ENCODE measurements around the gene RNF26.

The RNF26 gene

DNA sequence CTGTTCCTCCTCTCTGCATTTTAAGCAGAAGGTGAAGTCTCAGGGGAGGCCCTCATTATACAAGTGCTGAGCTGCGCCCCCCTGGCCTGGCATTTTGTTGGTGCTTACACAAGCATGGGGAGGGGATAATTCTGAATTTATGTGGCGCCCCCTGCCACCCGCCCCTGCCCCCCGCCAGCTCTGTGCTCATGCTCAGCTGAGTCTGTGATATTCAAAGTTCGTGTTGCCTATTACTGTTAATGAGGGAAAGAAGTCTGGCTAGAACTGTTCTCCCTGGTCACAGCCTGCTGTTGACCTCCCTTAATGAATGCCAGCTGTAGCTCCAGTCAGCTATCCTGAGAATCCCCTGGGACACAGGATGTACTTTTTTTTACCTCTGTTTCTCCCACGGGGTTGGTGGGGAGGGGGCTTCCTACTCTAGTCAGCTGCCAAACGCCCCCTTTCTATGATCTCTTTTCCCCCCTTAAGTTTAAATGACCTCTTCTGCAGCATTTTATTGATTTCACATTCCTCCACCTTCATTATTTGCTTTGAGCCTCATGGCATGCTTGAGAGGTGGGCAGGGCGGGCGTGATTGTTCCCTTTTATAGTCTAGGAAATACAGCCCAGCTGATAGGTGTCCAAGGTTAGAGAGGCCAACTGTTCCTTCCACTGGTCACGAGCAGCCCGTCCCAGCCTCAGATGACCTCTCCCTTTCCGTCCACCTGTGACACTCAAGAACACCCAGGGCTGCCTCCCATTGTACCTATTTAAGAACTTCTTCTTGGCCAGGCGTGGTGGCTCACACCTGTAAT, 35.0 kb downstream of the RNF26 start:
- no peak for DNase-seq (ENCODE audit: extremely low read depth in 1 of 2, low read depth in 1 of 2)

DNA sequence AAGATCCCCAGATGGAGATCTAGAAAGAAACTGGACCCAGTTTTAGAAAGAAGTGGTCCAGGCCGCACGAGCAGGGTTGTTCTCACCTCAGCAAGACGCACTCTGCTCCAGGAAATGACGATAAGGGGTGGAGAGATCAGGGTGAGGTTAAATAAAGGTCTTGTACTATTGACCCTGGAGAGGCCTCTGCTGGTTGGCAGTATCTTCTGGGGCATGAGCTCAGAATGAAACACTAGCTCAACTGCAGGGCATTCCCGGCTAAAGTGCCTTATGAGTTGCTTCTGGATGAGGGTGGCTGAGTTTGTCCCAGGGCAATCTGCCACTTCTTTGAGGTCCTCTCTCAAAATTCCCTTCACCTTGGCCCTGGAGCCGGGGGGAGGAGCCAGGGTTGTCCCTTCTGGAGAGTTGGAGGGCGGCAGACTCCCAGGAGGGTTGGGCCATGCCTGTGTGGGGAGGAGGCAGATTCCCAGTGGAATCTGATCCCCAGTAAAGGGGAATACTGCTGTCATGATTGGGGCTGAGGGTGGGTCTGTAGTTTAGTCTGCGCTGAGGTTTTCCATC, 36.2 kb downstream of the RNF26 start:
- DNase-seq (ENCODE audit: extremely low read depth in 1 of 2, low read depth in 1 of 2) = no peak

DNA sequence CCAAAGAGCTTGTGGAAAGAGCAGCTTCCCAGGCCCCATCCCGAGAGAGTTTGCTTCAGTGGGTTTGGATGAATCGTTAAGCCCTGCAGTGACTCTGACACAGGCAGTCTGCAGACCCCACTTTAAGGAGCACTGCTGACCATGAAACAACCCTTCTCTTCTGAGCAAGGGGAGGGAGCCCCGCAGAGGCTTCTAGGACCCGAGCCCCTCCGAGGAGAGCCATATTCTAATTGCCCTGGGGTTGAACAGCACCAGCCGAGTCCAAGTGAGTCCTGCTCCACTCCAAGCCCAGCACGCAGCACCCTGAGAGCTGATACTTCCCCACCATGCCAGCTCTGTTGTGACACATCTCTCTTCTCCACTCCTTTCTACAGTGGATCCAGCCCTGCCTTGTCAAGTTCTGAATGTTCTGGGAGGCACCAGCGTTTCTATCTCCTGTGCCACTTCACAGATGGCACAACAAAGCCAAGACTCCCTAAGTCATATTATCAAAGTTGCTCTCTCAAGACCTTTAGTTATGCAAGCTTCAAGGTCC, 36.8 kb downstream of the RNF26 start:
- no peak for DNase-seq (ENCODE audit: extremely low read depth in 1 of 2, low read depth in 1 of 2)

DNA sequence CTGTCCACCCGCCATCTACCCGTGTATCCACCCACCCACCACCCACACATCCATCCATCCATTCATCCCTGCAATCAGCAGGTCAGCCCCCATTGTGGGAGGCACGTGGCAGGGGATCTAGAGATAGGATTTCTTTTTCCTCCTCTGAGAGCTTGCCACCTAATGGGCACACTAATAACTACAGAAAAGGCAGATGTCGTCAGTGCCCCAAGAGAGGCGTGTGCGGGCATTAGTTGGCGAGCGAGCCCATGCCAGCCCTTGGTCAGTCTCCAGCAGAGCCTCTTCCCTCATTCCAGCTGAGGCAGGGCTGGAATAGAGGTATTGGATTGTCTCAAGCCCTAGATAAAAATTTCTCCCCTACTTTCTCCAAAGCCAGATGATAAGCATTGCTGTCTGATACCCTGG, 37.5 kb downstream of the RNF26 start:
- no peak for DNase-seq (ENCODE audit: extremely low read depth in 1 of 2, low read depth in 1 of 2)

DNA sequence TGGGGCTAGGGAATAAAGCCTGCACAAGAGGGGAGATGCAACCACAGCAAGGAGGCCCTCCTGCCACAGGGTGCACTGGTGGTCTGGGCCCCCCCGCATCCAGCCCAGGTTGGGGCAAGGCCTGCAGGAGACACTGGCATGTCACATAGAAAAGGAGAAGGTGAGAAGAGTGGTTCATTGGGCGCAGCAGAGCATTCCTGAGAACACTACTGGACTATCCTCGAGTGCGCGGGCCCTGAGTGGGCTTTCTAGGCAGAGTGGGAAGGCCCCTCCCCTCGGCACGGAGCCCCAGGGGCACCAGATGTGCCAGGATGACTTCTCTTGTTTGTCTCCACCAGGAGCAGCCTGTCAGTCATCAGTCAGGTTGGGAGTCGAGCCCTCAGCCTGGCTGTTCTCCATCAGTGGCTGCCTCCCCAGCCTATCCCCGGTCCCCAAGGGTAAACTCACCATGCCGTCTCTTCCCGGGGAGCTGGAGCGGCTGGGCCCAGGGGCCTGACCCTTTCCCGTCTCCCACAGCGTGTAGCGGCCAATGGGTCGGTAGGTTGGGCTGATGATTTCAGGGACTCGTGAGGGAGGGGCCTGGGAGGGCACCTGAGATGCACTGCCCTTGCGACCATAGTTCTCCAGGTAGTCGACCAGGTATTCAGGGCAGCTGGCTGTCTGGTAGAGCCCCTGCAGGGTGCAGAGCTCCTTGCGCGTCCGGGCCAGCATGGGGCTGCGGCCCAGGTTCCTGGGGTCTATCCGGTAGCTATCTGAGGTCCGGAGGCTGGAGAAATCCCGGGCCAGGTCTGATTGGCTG, 38.1 kb downstream of the RNF26 start:
- no peak for DNase-seq (ENCODE audit: extremely low read depth in 1 of 2, low read depth in 1 of 2)

DNA sequence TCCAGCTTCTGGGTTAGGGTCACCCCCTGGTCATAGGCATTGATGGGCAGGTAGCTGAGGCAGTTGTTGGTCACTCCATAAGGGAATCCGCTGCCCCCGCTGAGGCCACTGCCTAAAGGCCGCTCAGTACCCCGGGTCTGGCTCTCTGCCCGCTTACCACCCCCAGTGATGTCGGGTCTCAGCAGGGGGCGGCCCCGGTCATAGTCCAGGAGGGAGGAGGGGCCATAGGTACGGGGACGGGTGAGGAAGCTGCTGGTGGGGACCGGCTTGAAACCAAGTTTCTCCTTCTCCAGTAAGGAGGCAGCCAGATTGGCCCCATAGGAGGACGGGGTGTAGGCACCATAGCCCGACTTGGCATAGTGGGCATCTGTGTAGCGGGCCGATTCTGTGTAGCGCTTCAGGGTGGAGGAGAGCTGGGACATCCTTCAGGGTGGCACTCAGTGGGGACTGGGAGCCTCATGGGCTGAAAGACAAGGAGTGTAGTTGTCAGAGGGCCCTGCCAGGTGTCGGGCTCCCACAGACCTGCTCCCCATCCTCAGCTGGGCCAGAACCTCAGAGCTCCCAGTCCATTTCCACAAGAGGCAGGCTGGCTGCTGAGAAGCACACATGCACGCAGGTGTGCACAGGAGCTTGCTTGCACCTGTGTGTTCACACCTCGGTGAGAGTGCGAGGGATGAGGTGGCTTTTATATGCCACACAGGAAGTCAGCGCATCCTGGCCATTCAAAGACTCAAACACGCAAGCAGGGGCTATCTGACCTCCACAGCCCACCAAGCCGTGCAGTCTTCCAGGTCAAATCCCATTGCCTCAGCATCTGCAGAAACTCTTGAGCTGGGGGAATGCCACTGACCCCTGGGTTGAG, 39.0 kb downstream of the RNF26 start:
- no peak for DNase-seq (ENCODE audit: extremely low read depth in 1 of 2, low read depth in 1 of 2)

DNA sequence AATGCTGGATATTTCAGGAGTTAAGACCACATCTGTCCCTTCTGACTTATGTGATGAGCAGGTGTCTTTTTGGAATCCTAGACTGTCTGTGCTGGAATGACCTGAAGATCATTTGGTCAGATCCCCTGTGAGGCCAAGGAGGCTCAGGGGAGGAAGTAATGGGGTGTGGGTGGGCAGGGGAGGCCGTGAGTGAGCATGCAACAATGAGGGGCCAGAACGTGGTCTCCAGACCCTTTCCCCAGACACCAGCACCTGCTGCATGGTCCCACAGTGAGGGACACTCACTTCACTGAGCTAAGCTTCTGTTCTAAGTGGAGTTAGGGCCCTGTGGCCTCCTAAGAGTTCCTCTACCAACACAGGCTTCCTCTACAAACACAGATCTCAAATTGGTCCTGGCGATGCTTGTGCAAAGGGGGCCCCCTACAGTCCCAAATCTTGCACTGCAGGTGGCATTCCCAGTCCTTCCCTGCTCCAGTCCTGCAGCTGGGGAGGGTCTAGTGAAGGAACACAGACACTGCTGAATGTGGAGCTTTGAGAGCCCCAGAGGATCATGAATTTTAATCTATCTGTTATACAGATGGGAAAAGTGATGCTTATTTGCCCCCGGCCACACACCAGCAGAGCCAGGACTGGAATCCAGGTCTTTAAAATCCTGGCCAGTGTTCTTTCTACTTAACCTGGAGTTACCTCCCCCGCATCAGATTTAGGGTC, 39.7 kb downstream of the RNF26 start:
- DNase-seq (ENCODE audit: extremely low read depth in 1 of 2, low read depth in 1 of 2) = no peak

DNA sequence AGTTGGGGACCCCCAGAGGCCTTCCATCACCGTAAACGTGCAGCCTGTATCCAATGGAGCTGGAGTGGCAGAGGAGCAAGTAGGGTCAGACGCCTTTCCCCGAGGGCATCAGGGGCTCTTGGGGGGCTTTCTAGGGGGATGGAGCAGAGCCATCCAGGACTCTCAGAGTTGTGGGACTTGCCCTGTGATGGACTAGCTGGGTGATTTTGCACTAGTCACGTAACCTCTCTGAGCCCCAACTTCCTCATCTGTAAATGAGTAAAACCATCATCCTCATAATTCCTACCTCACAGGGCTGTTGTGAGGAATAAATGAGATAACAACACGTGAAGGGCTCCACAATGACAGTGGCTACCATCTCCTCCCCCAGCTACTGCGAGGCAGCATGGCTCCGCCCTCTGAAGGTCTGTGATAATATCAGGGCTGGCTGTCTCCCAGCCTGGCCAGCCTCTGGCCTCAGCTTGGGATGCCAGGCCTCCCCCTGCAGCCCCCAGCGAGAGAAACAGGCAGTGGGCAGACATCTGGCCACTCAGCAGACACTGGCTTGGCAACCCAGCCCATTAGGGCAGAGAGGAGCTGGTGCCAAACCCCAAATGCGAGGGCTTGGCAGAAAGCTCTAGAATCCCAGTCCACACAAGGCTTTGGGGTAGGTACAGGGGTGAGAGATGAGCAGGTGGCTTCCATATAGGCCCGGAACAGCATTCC, 40.5 kb downstream of the RNF26 start:
- no peak for DNase-seq (ENCODE audit: extremely low read depth in 1 of 2, low read depth in 1 of 2)

DNA sequence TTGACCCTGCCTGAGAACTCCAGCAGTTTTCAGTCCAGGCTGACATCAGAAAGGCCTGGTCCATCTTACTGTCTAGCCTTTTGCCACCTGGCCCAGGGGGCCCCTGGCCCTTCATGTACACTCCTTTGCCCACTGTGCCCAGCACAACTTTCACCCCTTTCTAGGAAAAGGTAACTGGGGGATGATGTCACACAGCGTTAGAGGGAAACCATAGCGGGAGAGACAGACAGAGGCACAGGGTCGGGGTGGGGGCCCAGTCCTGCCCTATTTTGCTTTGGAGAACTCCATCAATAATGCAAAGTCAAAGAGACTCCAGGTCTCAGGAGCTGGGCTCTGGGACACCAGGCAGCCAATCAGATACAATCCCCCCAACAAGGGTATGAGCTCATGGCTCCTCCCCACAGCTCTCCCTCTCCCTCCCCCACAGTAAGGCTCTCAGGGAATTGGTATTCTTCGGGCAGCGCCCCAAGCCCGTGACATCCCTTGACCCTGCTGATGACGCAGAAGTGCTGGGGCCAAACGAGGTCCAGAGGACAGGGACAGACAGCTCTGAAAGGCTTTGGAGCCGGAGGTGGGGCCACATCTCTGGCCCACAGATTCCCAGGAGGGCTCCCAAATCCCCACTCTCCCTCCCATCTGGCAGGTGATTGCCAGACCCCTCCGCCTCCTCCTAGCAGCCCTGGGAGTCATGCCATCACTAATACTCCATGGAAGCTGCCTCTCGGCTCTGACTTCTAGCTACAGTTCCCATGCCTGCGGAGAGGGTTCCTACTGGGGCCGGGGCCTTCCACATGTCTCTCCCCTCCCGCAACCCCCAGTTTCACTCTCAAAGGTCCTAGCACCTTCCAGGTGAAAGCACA, 41.2 kb downstream of the RNF26 start:
- DNase-seq (ENCODE audit: extremely low read depth in 1 of 2, low read depth in 1 of 2) = no peak

DNA sequence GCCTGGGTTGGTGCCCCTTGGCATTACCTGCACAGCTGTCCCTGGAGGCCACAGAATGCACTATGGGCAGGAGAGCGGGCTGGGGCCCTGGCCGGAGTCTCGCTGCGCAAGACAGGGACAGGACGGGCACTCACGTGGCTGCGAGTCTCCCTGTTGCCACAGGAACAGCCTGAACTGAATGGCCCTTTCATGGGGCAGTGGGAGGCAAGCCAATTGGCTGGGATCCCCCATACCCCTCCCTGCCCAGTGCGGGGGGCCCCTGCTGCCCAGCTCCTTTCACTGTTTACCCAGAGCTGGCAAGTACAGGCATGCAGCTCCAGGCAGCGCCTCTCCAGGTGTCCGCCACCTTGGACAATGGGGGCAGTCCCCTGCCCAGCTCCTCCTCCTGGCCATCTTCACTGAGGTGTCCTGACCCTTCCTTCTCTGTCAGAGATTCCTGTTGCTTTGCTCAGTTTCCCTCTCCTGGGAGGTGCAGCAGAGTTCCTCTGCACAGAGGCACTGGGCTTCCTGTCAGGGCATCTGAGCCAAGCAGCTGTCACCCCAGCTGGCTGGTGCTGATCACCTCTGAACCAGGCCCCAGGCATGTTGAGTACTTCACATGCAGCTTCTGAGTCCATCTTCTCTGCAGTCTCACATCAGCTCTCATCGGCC, 42.0 kb downstream of the RNF26 start:
- DNase-seq (ENCODE audit: extremely low read depth in 1 of 2, low read depth in 1 of 2) = no peak

DNA sequence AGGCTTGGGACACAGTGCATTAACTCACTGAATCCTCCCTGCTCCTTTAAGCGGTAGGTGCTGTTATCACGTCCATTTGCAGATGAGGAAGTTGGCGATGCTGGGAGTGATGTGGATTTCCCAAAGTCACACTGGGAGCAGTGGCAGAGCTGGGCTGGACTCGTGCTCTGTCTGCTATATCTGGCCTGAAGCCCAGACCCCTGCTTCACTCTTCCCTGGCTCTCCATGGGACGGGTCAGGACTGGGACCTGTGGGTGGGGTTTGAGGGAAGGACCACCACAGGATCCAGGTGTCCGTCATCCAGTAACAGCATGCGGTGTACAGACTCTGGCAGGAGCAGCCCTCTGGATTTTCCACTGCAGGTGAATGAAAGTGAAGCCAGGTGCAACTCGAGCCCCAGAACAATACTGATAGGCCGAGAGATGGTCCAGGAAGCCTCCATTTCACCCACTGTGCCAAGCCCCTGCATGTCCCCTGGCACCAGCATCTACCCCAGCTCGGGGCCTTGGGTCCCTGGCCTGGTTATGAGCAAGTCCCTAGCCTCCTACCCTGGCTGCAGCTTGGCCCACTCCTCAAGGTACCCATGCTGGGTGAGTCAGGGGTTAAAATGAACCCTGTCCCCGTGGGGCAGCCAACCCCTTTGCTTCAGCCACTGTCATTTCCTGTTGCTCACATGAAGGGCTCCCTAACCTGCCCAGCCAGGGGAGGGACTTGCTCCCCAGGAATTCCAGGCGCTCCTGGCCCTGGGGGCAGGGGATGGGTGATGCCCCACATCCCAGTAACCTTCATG, 43.0 kb downstream of the RNF26 start:
- DNase-seq (ENCODE audit: extremely low read depth in 1 of 2, low read depth in 1 of 2) = no peak

DNA sequence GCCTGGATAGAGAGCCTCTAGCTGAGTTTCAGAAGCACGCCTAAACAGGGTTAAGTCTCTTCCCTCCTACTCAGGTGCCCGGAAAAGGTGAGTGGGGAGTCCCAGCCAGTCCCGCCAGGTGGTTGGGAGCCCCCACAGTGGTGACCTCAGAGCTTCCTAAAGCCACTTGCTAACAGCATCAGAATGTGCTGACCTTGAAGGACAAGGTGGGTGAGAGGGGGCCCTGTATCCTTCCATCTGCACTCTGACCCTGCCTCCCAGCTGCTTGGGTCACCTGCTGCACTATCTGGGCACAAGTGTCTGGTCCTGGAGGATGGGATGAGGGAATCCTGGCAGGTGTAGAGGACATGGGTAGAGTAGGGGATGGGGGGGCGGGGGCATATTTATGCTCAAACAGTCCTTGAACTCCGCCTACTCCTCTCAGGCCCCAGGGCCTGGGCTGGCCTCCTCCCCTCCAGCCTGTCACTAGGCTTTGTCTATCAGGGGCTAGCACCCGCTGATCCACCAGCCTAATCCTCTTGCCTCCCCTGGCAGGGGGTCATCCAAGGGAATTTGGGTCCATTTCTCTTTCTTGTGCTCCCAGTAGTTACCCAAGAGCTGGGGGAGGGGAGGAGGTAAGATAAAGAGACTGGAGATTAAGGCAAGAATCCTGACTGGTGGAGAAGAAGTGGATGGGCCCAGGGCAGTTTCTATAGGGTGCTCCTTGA, 43.8 kb downstream of the RNF26 start:
- no peak for DNase-seq (ENCODE audit: extremely low read depth in 1 of 2, low read depth in 1 of 2)

DNA sequence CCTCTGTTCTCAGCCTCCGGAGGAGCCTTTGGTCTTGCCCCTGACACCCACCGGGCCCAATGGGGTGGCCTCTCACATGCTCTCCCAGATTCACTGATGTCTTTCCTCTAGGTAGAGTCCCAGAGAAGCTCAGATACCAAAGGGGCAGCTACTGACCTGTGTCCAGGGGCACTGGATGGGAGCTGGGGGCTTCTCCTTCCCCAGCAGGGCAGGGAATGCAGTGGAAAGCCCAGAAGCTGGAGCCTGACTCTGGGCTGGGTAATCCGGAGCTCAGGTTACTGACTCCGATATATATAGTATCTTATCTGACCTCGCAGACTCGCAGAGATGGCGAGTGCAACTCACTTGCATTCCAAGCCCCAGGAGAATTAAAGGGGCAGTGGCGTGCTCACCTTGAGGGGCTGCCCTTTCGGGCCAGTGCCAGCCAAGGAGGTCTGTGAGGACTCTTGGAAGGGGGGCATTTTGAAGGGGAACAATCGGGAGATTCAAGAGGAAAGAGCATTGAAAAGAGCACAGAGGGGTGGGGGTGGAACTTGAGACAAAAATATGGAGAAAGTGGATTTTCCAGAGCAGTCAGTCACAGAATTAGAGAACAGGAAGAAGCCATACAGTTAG, 44.6 kb downstream of the RNF26 start:
- DNase-seq (ENCODE audit: extremely low read depth in 1 of 2, low read depth in 1 of 2) = no peak

DNA sequence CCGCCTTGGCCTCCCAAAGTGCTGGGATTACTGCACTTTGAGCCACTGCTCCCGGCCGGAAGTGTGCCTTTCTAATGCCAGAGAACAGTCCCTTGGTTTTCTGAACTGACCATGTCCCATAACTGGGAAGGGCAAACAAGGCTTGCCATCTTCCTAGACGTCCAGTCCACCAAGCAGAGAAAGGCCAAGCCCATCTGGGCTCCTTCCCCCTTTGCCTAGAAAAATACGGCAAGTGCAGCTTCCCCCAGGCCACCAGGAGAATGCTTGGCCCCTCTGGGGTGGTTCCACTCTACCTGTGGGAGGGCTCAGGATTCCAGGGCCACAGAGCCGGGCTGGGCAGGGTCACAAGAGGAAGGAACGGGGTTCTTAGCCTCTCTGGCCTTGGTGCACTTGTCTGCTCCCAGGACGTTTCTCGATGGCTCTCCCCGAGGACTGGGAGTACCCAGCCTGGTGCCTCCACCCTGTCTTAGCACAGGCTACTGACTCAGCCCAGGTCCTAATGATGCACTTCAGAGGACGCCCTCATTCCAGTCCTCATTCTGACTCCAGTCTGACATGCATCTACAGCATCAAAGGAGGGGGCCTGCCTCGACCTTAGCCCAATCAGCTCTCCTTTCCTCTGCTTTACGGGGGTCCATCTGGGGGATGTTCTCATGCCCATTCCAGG, 46.0 kb downstream of the RNF26 start:
- DNase-seq (ENCODE audit: extremely low read depth in 1 of 2, low read depth in 1 of 2) = no peak

DNA sequence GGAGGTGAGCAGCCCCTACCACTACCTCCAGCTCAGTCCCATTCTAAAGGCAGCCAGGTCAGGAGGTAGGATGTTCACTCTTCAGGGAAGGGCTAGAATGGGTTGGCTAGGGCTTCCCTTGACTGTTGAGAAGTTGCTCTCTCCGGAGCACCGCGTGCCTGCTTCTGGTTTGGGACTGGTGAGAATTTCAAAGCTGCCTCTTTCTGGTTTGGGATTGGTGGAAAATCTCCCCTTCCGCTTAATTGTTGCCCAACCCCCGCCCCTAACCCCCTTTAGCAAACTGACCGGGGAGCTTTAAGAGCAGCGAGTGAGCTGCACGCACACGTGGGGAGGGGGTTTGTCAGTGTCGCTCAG, 46.5 kb downstream of the RNF26 start:
- DNase-seq (ENCODE audit: extremely low read depth in 1 of 2, low read depth in 1 of 2) = no peak
